ENCODE data around the gene AHRR.

Gene AHRR

GRCh38 chr5:321726-322251 lies 275 bp downstream of the AHRR start:
- no peak for DNase-seq (ENCODE audit: low spot score)

GRCh38 chr5:322281-322941 lies 897 bp downstream of the AHRR start:
- no peak for DNase-seq (ENCODE audit: low spot score)

- no peak for DNase-seq (ENCODE audit: low spot score)
Observed at GRCh38 chr5:322942-323879, 1.7 kb downstream of the AHRR start.

- DNase-seq (ENCODE audit: low spot score): no peak
Observed at GRCh38 chr5:324736-325612, 3.5 kb downstream of the AHRR start.

GRCh38 chr5:326109-326508 lies 4.6 kb downstream of the AHRR start:
- no peak for DNase-seq (ENCODE audit: low spot score)

- no peak for DNase-seq (ENCODE audit: low spot score)
Observed at GRCh38 chr5:329121-329735, 7.7 kb downstream of the AHRR start.

GRCh38 chr5:329768-330167 lies 8.3 kb downstream of the AHRR start:
- no peak for DNase-seq (ENCODE audit: low spot score)

GRCh38 chr5:332843-333242 lies 11.3 kb downstream of the AHRR start:
- no peak for DNase-seq (ENCODE audit: low spot score)

GRCh38 chr5:333945-334344 lies 12.4 kb downstream of the AHRR start:
- DNase-seq (ENCODE audit: low spot score): no peak

- DNase-seq (ENCODE audit: low spot score): no peak
Observed at GRCh38 chr5:334903-335739, 13.6 kb downstream of the AHRR start.

- DNase-seq (ENCODE audit: low spot score): no peak
Observed at GRCh38 chr5:335740-336038, 14.2 kb downstream of the AHRR start.

GRCh38 chr5:337563-338130 lies 16.1 kb downstream of the AHRR start:
- peak; percentile 60 for DNase-seq (ENCODE audit: low spot score)

GRCh38 chr5:342501-343460 lies 21.3 kb downstream of the AHRR start:
- DNase-seq (ENCODE audit: low spot score): no peak

- peak; percentile 46 for DNase-seq (ENCODE audit: low spot score)
Observed at GRCh38 chr5:343461-344401, 22.2 kb downstream of the AHRR start.

GRCh38 chr5:344668-345067 lies 23.2 kb downstream of the AHRR start:
- DNase-seq (ENCODE audit: low spot score): no peak

- DNase-seq (ENCODE audit: low spot score): no peak
Observed at GRCh38 chr5:345404-346195, 24.1 kb downstream of the AHRR start.

GRCh38 chr5:346229-346935 lies 24.9 kb downstream of the AHRR start:
- no peak for DNase-seq (ENCODE audit: low spot score)
